Uterus (tissue), 2 donors: ENCODE results near the gene CRY1.

Experiments
- CTCF ChIP-seq, 4 experiments: fragments of 200-600 bp in 2 of 4; fragments of 450-650 bp in 2 of 4; sonication (generic) in 2 of 4; IDR thresholded peaks; one replicate each; pipeline ENCODE4 v1.5.1; 2016 to 2019; ENCODE audit warnings: antibody characterized with exemption in 4 of 4, mild to moderate bottlenecking in 2 of 4, moderate library complexity in 1 of 4
- POLR2A ChIP-seq, 2 donors: fragments of 450-650 bp; IDR thresholded peaks; one replicate each; pipeline ENCODE4 v1.6.1; 2016; ENCODE audit warnings: antibody characterized with exemption in 2 of 2, mild to moderate bottlenecking in 1 of 2, moderate library complexity in 1 of 2

GRCh38 chr12:107127482-107128430, 34.4 kb upstream of the CRY1 start:
- no peak for TF ChIP-seq CTCF (IDR thresholded peaks at IDR 0.05)
- no peak for TF ChIP-seq POLR2A (IDR thresholded peaks at IDR 0.05)
